Dendritic cell treated with granulocyte-macrophage colony-stimulating factor and Interleukin-4, amounts not matched to agents 40 ng/mL and 50 ng/mL, for 4 days (primary cell): ENCODE measurements around the gene RALGAPA2.
A peak's percentile ranks its signal among the peaks of the same experiment; 100 is the strongest.
"Not testable (repeated sequence)": the region's sequence is repeated elsewhere in the genome, so short reads cannot be mapped to it uniquely, and the experiment has no call there.

Experiments
- H3K27ac Mint-ChIP-seq: one replicate; pipeline ENCODE4 v1.8.0; 2022; ENCODE audit warnings: mild to moderate bottlenecking, mixed read lengths
- H3K27me3 Mint-ChIP-seq: one replicate; pipeline ENCODE4 v1.8.0; 2022; ENCODE audit warnings: mild to moderate bottlenecking, mixed read lengths
- H3K36me3 Mint-ChIP-seq: one replicate; pipeline ENCODE4 v1.8.0; 2022; ENCODE audit warnings: low read depth, mixed read lengths
- H3K4me1 Mint-ChIP-seq: one replicate; pipeline ENCODE4 v1.8.0; 2022; ENCODE audit warnings: low read depth, mixed read lengths
- H3K4me3 Mint-ChIP-seq: one replicate; pipeline ENCODE4 v1.8.0; 2022; ENCODE audit warnings: mild to moderate bottlenecking, moderate library complexity, mixed read lengths
- H3K9me3 Mint-ChIP-seq: one replicate; pipeline ENCODE4 v1.8.0; 2022; ENCODE audit warnings: mixed read lengths
- intact Hi-C: fragments of 100-400 bp; cut with micrococcal nuclease; formaldehyde crosslinking; loops from one replicate; pipeline ENCODE4 v1.15.0; 2022

RALGAPA2 gene

DNA sequence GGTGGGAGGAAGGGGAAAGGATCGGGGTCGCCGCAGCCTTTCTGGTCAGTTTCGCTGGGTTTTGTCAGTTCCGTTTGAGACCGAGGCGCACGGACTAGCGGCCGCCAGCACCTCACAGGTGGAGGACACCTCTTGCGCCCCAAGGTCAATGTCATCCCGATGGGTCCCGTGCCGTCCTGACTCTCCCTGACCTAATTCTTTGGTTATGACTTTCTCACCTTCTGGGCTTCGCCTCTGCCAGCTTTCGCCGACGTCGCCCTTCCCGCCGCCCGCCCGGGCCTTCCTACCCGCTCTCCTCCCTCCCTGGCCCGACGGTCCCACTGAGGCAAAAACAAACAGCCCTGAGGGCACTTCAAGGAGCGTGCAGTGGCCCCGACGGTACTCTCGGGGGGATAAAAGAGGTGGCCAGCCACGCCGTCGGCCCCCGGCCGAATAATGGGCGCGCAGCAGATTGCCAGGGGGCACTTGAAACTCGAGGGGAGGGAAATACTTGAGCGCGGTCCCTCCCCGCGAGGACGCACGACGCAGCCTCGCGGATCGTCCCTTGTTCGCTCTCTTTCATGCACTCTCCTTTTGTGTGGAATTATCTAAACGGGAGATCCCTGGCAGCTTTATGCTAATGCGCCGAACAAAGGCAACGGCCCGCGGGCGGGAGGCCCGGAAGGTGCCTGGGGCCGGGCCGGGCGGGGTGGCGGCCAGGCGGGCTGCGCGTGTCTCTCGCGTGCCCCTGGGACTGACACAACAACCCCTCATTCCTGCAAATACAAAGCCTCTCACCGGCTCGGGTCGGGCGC, 348.4 kb downstream of the RALGAPA2 start:
- H3K27ac Mint-ChIP-seq = no peak overlapping the region
- H3K4me3 Mint-ChIP-seq = peak overlapping the region; percentile 45
- H3K27me3 Mint-ChIP-seq = peaks cover 80% of the 10 kb centered on the region
- H3K4me1 Mint-ChIP-seq = peaks cover 39% of the 10 kb centered on the region
- no peaks in the 10 kb centered on the region for H3K9me3 Mint-ChIP-seq
- H3K36me3 Mint-ChIP-seq = no peaks in the 10 kb centered on the region
- intact Hi-C loops = loop anchor here (5.0 to 10.0 kb wide), 2 partner anchors 89 to 203 kb away; no protein-coding TSS in a partner anchor

DNA sequence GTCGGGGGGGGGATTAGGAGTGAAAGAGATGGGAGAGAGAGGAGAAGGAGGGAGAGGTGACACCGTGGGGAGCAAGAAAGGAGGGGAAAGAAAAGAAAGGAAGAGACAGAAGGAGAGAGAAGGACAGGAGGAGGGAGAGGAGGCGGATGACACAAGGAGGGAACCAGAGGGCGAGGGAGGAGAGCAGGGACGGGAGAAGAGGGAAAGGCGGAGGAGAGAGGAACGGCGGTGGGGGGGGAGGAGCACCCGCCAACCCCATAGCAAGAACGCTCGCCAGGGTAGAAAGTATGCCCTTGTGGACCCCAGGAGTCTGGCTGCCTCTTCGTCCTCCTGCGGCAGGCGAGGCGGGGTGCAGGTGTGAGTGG, 349.0 kb downstream of the RALGAPA2 start:
- peaks cover 77% of the 10 kb centered on the region for H3K27me3 Mint-ChIP-seq
- H3K4me1 Mint-ChIP-seq = peaks cover 39% of the 10 kb centered on the region
- intact Hi-C loops = loop anchor here (5.0 to 10.0 kb wide), 2 partner anchors 89 to 204 kb away; no protein-coding TSS in a partner anchor
- no peaks in the 10 kb centered on the region for H3K9me3 Mint-ChIP-seq
- H3K36me3 Mint-ChIP-seq = no peaks in the 10 kb centered on the region
- no peak overlapping the region for H3K27ac Mint-ChIP-seq
- peak overlapping the region; percentile 45 for H3K4me3 Mint-ChIP-seq

DNA sequence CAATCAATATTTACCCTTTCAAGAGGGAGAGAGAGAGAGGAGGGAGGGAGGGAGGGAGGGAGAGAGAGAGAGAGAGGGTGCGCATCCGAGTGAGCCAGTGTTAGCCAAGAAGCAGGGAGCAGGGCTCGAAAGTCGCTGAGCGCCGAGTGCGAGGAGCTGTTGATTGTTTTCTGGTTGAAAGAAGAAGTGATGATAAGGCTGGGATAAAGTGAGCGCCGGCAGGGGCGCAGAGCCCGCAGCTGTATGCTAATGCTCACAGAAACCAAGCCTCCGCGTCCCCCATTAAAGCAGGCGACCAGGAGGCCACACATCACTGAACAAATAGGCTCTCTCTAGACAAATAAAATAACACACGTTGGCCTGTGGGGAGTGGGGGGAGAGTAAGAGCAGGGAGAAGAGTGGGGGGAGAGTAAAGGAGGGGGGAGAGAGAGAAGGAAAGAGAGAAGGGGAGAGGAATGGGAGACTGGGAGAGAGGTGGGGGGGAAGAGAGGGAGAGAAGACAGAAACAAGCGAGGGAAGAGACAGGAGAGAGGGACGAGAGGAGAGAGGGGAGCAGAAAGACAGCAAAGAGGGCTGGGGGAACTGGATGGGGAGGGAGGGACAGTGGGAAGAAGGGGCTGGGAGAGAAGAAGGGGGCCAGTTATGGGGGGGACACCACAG, 349.5 kb downstream of the RALGAPA2 start:
- Mint-ChIP-seq H3K4me1 (peaks cover 39% of the 10 kb centered on the region), H3K36me3 (no peaks in the 10 kb centered on the region), H3K27me3 (peaks cover 77% of the 10 kb centered on the region), H3K4me3 (no peak overlapping the region), H3K27ac (no peak overlapping the region), H3K9me3 (no peaks in the 10 kb centered on the region)
- intact Hi-C loops = loop anchor here (5.0 to 10.0 kb wide), 2 partner anchors 88 to 204 kb away; no protein-coding TSS in a partner anchor

DNA sequence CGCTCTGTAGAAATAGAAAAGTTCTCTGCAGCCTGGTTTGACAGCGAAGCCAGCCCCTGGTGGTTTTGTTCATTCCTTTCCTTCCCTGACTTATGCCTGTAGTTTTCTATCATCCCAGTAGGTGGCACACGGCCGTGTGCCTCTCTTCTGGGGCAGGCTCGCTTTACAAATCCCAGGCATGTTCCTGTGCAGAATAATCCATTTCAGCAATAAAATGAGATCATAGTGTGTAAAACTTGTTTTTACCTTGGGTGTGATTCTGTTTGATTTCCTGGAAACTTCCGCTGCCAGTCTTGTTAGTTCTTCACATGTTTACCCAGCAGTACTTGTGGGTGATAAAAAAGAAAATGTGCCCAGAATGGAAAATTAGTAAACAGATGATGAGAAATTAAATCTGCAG, 352.0 kb downstream of the RALGAPA2 start:
- intact Hi-C loops = loop anchor here (2.0 to 10.0 kb wide), 3 partner anchors 48 to 207 kb away; no protein-coding TSS in a partner anchor
- H3K36me3 Mint-ChIP-seq = no peaks in the 10 kb centered on the region
- no peaks in the 10 kb centered on the region for H3K9me3 Mint-ChIP-seq
- peaks cover 56% of the 10 kb centered on the region for H3K27me3 Mint-ChIP-seq
- no peak overlapping the region for H3K4me3 Mint-ChIP-seq
- H3K4me1 Mint-ChIP-seq = peaks cover 26% of the 10 kb centered on the region
- no peak overlapping the region for H3K27ac Mint-ChIP-seq

DNA sequence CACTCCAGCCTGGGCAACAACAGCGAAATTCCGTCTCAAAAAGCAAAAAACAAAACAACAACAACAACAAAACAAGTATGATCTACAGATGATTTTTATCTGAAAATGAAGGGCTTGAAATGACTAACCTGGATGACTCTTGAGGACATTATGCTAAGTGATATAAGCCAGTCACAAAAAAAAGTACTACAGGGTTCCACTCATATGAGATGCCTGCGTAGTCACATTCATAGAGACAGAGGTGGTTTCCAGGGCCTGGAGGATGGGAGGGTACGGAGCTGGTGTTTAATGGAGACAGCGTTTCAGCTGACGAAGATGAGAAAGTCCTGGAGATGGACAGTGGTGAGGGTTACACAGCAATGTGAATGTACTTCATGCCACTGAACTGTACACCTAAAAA, 352.8 kb downstream of the RALGAPA2 start:
- Mint-ChIP-seq H3K9me3 (peaks cover 6% of the 10 kb centered on the region), H3K4me3 (no peak overlapping the region)

DNA sequence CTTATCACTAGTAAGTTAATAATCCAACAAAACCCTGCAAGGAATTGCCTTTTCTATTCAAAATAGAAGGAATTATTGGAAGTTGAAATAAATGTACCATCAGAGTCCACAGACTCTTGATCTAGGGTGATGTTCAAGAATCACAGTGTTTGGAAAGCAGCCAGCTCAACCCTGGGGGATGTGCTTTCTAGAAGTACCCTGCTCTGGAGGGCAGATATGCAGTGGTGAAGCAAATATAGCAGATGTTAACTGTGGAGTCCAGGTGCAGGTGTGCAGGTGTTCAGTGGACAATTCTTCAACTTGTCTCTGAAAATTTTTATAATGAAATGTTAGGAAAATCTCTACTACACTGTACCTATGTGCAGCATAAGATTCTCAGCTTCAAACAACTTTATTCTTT, 353.6 kb downstream of the RALGAPA2 start:
- peaks cover 39% of the 10 kb centered on the region for H3K27me3 Mint-ChIP-seq

More for the DNA sequence above, 352.8 kb downstream of the RALGAPA2 start:
- Mint-ChIP-seq H3K27ac (no peak overlapping the region), H3K4me1 (peaks cover 26% of the 10 kb centered on the region), H3K36me3 (no peaks in the 10 kb centered on the region), H3K27me3 (peaks cover 48% of the 10 kb centered on the region)
- intact Hi-C loops = loop anchor here (2.0 to 10.0 kb wide), 3 partner anchors 49 to 208 kb away; no protein-coding TSS in a partner anchor

DNA sequence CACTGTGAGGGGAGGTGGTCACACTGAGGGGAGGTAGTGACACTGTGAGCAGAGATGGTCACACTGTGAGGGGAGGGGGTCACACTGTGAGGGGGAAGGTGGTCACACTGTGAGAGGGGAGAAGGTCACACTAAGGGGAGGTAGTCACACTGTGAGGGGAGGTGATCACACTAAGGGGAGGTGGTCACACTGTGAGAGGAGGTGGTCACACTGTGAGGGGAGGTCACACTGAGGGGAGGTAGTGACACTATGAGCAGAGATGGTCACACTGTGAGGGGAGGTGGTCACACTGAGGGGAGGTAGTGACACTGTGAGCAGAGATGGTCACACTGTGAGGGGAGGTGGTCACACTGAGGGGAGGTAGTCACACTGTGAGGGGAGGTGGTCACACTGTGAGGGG, 356.9 kb downstream of the RALGAPA2 start:
- H3K4me1 Mint-ChIP-seq, H3K27ac Mint-ChIP-seq, intact Hi-C loops, H3K4me3 Mint-ChIP-seq, H3K36me3 Mint-ChIP-seq: not testable (repeated sequence)
- H3K9me3 Mint-ChIP-seq = peaks cover 13% of the 10 kb centered on the region
- peaks cover 19% of the 10 kb centered on the region for H3K27me3 Mint-ChIP-seq

More for the DNA sequence above, 353.6 kb downstream of the RALGAPA2 start:
- Mint-ChIP-seq H3K36me3 (no peaks in the 10 kb centered on the region), H3K27ac (no peak overlapping the region), H3K4me1 (peaks cover 23% of the 10 kb centered on the region), H3K4me3 (no peak overlapping the region), H3K9me3 (peaks cover 13% of the 10 kb centered on the region)
- intact Hi-C loops = no loop called here

DNA sequence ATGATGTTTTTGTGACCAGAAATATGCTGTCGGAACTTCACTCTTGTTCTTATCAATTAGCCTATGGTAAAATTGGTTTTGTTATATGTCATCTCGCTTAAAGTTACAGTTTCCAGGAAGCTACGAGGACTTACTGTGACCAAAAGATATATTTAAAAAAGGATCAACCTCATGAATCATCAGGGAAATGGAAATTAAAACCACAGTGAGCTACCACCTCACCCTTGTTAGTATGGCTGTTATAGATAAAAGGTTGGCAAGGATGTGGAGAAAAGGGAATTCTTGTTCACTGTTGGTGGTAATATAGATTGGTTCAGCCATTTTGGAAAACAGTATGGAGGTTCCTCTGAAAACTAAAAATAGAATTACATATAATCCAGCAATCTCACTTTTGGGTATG, 358.9 kb downstream of the RALGAPA2 start:
- no peaks in the 10 kb centered on the region for H3K36me3 Mint-ChIP-seq
- peaks cover 13% of the 10 kb centered on the region for H3K27me3 Mint-ChIP-seq
- intact Hi-C loops = no loop called here
- no peak overlapping the region for H3K27ac Mint-ChIP-seq
- H3K4me1 Mint-ChIP-seq = no peaks in the 10 kb centered on the region
- H3K4me3 Mint-ChIP-seq = no peak overlapping the region
- H3K9me3 Mint-ChIP-seq = peaks cover 22% of the 10 kb centered on the region

DNA sequence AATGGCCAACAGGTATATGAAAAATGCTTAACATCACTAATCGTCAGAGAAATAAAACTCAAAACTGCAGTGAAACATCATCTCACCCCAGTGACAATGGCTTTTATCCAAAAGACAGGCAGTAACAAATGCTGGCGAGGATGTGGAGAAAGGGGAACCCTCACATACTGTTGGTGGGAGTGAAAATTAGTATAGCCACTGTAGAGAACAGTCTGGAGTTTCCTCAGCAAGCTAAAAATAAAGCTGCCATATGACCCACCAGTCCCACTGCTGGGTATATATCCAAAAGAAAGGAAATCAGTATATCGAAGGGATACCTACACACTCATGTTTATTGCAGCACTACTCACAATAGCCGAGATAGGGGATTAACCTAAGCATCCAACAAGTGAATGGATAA, 368.0 kb downstream of the RALGAPA2 start:
- Mint-ChIP-seq H3K9me3 (peaks cover 19% of the 10 kb centered on the region), H3K4me1 (peaks cover 6% of the 10 kb centered on the region)
- intact Hi-C loops = no loop called here

DNA sequence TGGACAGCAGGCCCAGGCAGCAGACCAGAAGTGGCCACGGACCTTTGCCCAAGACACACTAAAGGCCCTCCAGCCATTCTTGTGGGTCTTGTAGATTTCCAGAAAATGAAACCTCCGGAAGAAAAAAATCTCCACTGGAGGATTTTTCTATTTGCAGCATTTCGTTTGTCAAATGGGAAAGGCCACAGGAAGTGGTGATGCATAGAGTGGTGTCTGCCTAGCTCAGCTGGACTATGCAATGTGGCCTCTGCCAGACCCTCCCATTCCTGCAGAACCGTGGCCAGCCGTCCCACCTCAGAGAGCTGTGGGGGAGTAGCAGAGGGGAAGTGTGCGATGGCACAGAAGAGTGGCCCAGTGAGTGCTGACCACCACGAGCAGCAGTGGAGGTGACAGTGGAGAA, 368.5 kb downstream of the RALGAPA2 start:
- Mint-ChIP-seq H3K4me1 (peaks cover 6% of the 10 kb centered on the region), H3K4me3 (no peak overlapping the region), H3K27me3 (peaks cover 6% of the 10 kb centered on the region), H3K36me3 (no peaks in the 10 kb centered on the region), H3K27ac (no peak overlapping the region), H3K9me3 (peaks cover 14% of the 10 kb centered on the region)
- intact Hi-C loops = no loop called here

More for the DNA sequence above, 368.0 kb downstream of the RALGAPA2 start:
- Mint-ChIP-seq H3K27ac (no peak overlapping the region), H3K4me3 (no peak overlapping the region), H3K27me3 (peaks cover 6% of the 10 kb centered on the region), H3K36me3 (no peaks in the 10 kb centered on the region)
